GM23338 (cell line): ENCODE data around the gene NME5. TPM values are rescaled to one million over a fixed set of nuclear protein-coding genes. Genes with fewer than 3 reads are reported as not detected.

Experiments
- ATAC-seq: fragments of 200-7000 bp; cut with Tn5 transposase; 3 replicates; pipeline ENCODE4 v1.9.1; 2020
- DNase-seq: peaks from one replicate; pipeline ENCODE4 v3.0.0-alpha.2; 2015; ENCODE audit warnings: low spot score
- H2AFZ ChIP-seq: fragments of 200-600 bp; sonication (generic); 2 replicates; pipeline ENCODE4 v1.8.0; 2016; ENCODE audit warnings: antibody characterized with exemption, mild to moderate bottlenecking, moderate library complexity
- H3F3A ChIP-seq: fragments of 200-600 bp; sonication (generic); replicated peaks from 2 replicates; pipeline ENCODE4 v1.8.0; 2017; ENCODE audit warnings: antibody characterized with exemption, mixed run types, low read depth
- H3K27ac ChIP-seq: fragments of 200-600 bp; sonication (generic); 2 replicates; pipeline ENCODE4 v1.6.1; 2016; ENCODE audit warnings: low read depth
- H3K27me3 ChIP-seq: fragments of 200-600 bp; sonication (generic); 2 replicates; pipeline ENCODE4 v1.8.0; 2016; ENCODE audit warnings: mild to moderate bottlenecking, mixed run types, moderate library complexity; ENCODE audit not compliant: insufficient read depth
- H3K36me3 ChIP-seq: fragments of 200-600 bp; sonication (generic); 2 replicates; pipeline ENCODE4 v1.8.0; 2016; ENCODE audit warnings: mild to moderate bottlenecking; ENCODE audit not compliant: insufficient read depth
- H3K4me1 ChIP-seq: fragments of 200-600 bp; sonication (generic); 2 replicates; pipeline ENCODE4 v1.8.0; 2016; ENCODE audit warnings: mild to moderate bottlenecking, moderate library complexity; ENCODE audit not compliant: insufficient read depth
- H3K4me2 ChIP-seq: fragments of 200-600 bp; sonication (generic); 2 replicates; pipeline ENCODE4 v1.7.1; 2017; ENCODE audit warnings: mixed run types
- H3K4me3 ChIP-seq: fragments of 200-600 bp; sonication (generic); 2 replicates; pipeline ENCODE4 v1.6.1; 2016; ENCODE audit warnings: mixed run types
- H3K79me2 ChIP-seq: fragments of 200-600 bp; sonication (generic); replicated peaks from 2 replicates; pipeline ENCODE4 v1.8.0; 2017; ENCODE audit warnings: mild to moderate bottlenecking; ENCODE audit not compliant: insufficient read depth
- H3K9me2 ChIP-seq: fragments of 200-600 bp; sonication (generic); 2 replicates; pipeline ENCODE4 v1.8.0; 2017; ENCODE audit not compliant: insufficient read depth
- H4K20me1 ChIP-seq: fragments of 200-600 bp; sonication (generic); replicated peaks from 2 replicates; pipeline ENCODE4 v1.8.0; 2017; ENCODE audit warnings: mild to moderate bottlenecking; ENCODE audit not compliant: insufficient read depth
- H3K27ac Mint-ChIP-seq: 2 replicates; pipeline ENCODE4 v1.8.0; 2020; ENCODE audit warnings: inconsistent platforms, mild to moderate bottlenecking, moderate library complexity, mixed read lengths
- H3K27me3 Mint-ChIP-seq: 3 replicates; pipeline ENCODE4 v1.8.0; 2022; ENCODE audit warnings: low read depth, mild to moderate bottlenecking, moderate library complexity, mixed read lengths, inconsistent platforms; ENCODE audit not compliant: insufficient read depth, poor library complexity
- H3K36me3 Mint-ChIP-seq: 3 replicates; pipeline ENCODE4 v1.8.0; 2021; ENCODE audit warnings: low read depth, mild to moderate bottlenecking, inconsistent platforms, moderate library complexity, mixed read lengths
- H3K4me1 Mint-ChIP-seq: 3 replicates; pipeline ENCODE4 v1.8.0; 2020; ENCODE audit warnings: mild to moderate bottlenecking, inconsistent platforms, mixed read lengths
- H3K4me3 Mint-ChIP-seq: 3 replicates; pipeline ENCODE4 v1.8.0; 2021; ENCODE audit warnings: moderate library complexity, mild to moderate bottlenecking, inconsistent platforms, mixed read lengths
- H3K9me3 Mint-ChIP-seq: 3 replicates; pipeline ENCODE4 v1.8.0; 2020; ENCODE audit warnings: moderate library complexity, mild to moderate bottlenecking, inconsistent platforms, mixed read lengths
- CREB1 ChIP-seq: fragments of 250-450 bp; sonication (Bioruptor Pico); IDR thresholded peaks from 2 replicates; pipeline ENCODE4 v1.5.0; 2020; ENCODE audit warnings: low read depth, mild to moderate bottlenecking, moderate library complexity
- CTCF ChIP-seq, 2 experiments: fragments of 200-600 bp in 1 of 2; sonication (generic) in 1 of 2; conservative IDR thresholded peaks; 2 replicates each; pipeline versions ENCODE4 v1.5.1 to v1.6.1; 2016 to 2017; ENCODE audit warnings: antibody characterized with exemption in 2 of 2, low read depth in 2 of 2, mild to moderate bottlenecking in 2 of 2, moderate library complexity in 1 of 2
- ETS1 ChIP-seq: IDR thresholded peaks from 2 replicates; pipeline ENCODE4 v1.6.1; 2016; ENCODE audit warnings: antibody characterized with exemption
- EZH2 ChIP-seq: fragments of 200-600 bp; sonication (generic); IDR thresholded peaks from one replicate; pipeline ENCODE4 v1.8.0; 2017; ENCODE audit warnings: antibody characterized with exemption, mild to moderate bottlenecking, low read depth; ENCODE audit not compliant: unreplicated experiment
- EZH2phosphoT487 ChIP-seq: fragments of 200-600 bp; sonication (generic); IDR thresholded peaks from one replicate; pipeline ENCODE4 v1.8.1; 2018; ENCODE audit warnings: antibody characterized with exemption; ENCODE audit not compliant: unreplicated experiment
- JUNB ChIP-seq: IDR thresholded peaks from one replicate; pipeline ENCODE4 v1.6.1; 2016; ENCODE audit warnings: antibody characterized with exemption; ENCODE audit not compliant: unreplicated experiment
- NANOG ChIP-seq: IDR thresholded peaks from 2 replicates; pipeline ENCODE4 v1.6.1; 2016; ENCODE audit warnings: antibody characterized with exemption, borderline replicate concordance
- POLR2AphosphoS5 ChIP-seq: IDR thresholded peaks from 2 replicates; pipeline ENCODE4 v1.6.1; 2016; ENCODE audit warnings: antibody characterized with exemption, low read depth
- REST ChIP-seq: IDR thresholded peaks from one replicate; pipeline ENCODE4 v1.6.1; 2018; ENCODE audit warnings: antibody characterized with exemption; ENCODE audit not compliant: unreplicated experiment
- STAT1 ChIP-seq: IDR thresholded peaks from one replicate; pipeline ENCODE4 v1.6.1; 2016; ENCODE audit warnings: antibody characterized with exemption; ENCODE audit not compliant: unreplicated experiment
- ZNF114 ChIP-seq: fragments of 250-450 bp; sonication (Bioruptor Pico); IDR thresholded peaks from 2 replicates; pipeline ENCODE4 v1.5.0; 2020; ENCODE audit warnings: mild to moderate bottlenecking, moderate library complexity
- ZNF331 ChIP-seq: fragments of 250-450 bp; sonication (Bioruptor Pico); IDR thresholded peaks from 2 replicates; pipeline ENCODE4 v1.5.0; 2020; ENCODE audit warnings: low read depth, mild to moderate bottlenecking, moderate library complexity
- ZNF462 ChIP-seq: fragments of 250-450 bp; sonication (Bioruptor Pico); IDR thresholded peaks from 2 replicates; pipeline ENCODE4 v1.5.0; 2020; ENCODE audit warnings: mild to moderate bottlenecking, moderate library complexity
- polyA plus RNA-seq: library from polyadenylated mRNA; unstranded; fragments of >200 nt; fragmentation: Nextera tagmentation; extraction: Ambion mirVana; gene quantifications from 2 replicates; pipeline ENCODE4 v1.2.1, GENCODE V29; 2016
- total RNA-seq: library from RNA; depleted of rRNA; stranded (reverse); fragments of >200 nt; shearing (Covaris generic); gene quantifications from 2 replicates; pipeline ENCODE4 v1.2.3, GENCODE V29; 2014

Gene NME5
- total and polyA plus RNA-seq, 2 experiments from 2014 or later = 0.45 TPM; not detected in 1

GRCh38 chr5:138111937-138112336 is 27.3 kb downstream of the NME5 start:
- Histone ChIP-seq H3K4me2 (no peak overlapping the region), H3K27me3 (no peaks in the 10 kb centered on the region), H4K20me1 (0 out of 2 replicates have a peak, but pooled peaks cover 3% of the 10 kb centered on the region), H3K27ac (no peak overlapping the region), H3K4me3 (no peak overlapping the region), H3F3A (no peaks in the 10 kb centered on the region), H3K4me1 (peaks cover 12% of the 10 kb centered on the region), H3K9me2 (no peaks in the 10 kb centered on the region), H2AFZ (no peak overlapping the region), H3K79me2 (no peaks in the 10 kb centered on the region), H3K36me3 (no peaks in the 10 kb centered on the region)
- Mint-ChIP-seq H3K27ac (no peak overlapping the region), H3K4me1 (peaks cover 14% of the 10 kb centered on the region), H3K4me3 (no peak overlapping the region), H3K27me3 (peaks cover 2% of the 10 kb centered on the region), H3K9me3 (no peaks in the 10 kb centered on the region), H3K36me3 (no peaks in the 10 kb centered on the region)
- DNase-seq (no peak), ATAC-seq (no peak)
- no peak for TF ChIP-seq CTCF (conservative IDR thresholded peaks at IDR 0.05; ENCODE audit: low read depth in 2 of 2)
- no peak for TF ChIP-seq EZH2
- no peak for TF ChIP-seq CREB1
- TF ChIP-seq EZH2phosphoT487 = no peak
- no peak for TF ChIP-seq ZNF331 (CRISPR knock-in tag)
- no peak for TF ChIP-seq ZNF462 (CRISPR knock-in tag)
- TF ChIP-seq REST = no peak
- TF ChIP-seq ETS1 = no peak
- no peak for TF ChIP-seq STAT1
- no peak for TF ChIP-seq ZNF114
- no peak for TF ChIP-seq POLR2AphosphoS5
- no peak for TF ChIP-seq NANOG
- TF ChIP-seq JUNB = no peak
